Measurements from ENCODE around the gene STK38.

STK38 gene

GRCh38 chr6:36523451-36523850 lies 23.8 kb downstream of the STK38 start:
- no peak for DNase-seq (ENCODE audit: low read depth in 2 of 2)

GRCh38 chr6:36519352-36519751 lies 27.9 kb downstream of the STK38 start:
- DNase-seq (ENCODE audit: low read depth in 2 of 2) = no peak

DNA sequence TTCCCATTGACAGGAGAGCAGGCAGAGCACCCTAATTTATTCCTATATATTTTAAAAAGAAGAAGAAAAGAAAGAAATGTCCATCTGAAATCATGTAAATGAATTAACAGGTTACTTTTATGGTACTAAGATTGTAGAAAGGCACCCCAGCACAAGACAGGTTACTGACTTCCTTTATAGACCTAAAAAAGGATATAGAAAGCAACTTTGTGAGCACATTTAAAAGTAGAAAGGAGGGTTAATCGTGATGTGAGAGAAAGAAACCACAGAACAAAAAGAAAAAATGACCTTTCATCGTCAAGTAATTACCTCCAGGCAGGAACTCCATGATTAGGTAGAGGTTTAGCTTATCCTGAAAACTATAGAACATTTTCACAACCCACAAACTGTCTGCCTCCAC lies 29.9 kb downstream of the STK38 start:
- no peak for DNase-seq (ENCODE audit: low read depth in 2 of 2)

- DNase-seq (ENCODE audit: low read depth in 2 of 2) = no peak
These were observed 30.3 kb downstream of the STK38 start for GRCh38 chr6:36516988-36517387.

DNA sequence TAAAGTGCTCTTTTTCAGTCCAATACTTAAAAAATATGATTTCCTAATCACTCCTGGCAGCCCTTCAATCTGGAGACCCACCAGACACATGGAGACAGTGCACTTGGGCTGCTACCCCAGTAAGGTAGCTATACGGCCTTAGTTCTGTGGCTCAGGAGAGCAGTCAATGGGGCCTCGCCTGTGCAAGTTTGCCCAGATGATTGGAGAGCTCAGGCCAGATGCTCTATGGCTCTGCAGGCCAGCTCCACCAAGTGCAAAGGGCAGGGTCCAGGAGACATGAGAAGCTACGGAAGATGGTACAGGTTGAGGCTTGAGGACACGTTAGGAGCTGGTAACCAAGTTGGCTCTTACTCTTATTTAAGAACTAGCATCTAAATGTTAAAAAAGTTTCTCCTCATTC lies 30.7 kb downstream of the STK38 start:
- no peak for DNase-seq (ENCODE audit: low read depth in 2 of 2)

DNA sequence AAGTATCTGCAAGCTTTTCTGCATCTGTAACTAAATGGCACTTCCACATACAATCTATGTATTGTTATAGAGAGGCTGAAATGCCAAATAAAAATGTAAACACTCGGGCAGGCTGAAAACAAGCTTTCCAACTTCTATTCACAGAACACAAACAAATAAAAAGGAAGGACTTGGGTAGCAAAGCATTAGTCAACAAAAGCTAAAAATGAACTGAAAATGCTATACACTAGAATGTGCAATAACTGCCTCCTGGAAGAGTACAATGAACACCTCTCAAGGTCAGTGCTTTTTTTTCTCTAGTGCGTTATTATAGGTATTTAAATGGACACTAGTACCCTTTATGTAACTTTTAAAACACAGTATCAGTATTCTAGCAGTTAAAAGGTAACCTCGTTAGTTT lies 31.4 kb downstream of the STK38 start:
- DNase-seq (ENCODE audit: low read depth in 2 of 2) = no peak

DNA sequence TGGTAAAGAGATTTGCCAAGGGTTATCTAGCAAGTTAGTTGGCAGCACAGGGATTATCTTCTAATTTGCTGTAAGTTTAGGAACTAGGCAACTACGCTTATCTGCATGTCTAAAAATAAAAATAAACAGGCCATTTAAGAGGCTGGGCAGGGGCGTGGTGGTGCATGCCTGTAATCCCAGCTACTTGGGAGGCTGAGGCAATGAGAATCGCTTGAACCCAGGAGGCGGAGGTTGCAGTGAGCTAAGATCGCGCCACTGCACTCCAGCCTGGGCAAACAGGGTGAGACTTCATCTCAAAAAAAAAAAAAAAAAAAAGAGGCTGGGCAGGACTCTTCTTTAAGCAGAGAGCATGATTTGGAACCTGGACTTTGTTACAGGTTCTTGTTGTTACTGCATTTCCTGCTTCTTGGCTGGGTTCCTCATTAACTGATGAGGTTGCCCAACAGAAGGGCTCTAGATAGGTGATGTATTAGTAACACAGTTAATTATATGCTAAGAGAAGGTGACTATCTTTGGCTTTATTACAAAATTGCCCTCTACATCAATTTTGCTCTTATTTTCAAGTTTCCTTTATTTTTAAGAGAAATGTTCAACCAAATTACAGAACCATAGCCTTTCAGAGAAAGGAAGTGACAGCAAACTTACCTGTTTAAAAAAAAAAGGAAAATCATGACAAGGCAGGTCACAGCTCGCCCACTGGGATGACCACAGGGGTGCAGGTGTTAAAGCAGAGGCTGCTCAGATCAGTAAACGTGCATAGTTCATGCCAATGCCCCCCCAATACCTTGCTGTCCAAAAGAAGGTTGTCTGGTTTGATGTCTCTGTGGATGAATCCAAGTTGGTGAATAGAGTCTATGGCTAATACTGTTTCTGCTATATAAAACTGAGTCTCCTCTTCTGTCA lies 32.5 kb downstream of the STK38 start:
- DNase-seq (ENCODE audit: low read depth in 2 of 2) = no peak

DNA sequence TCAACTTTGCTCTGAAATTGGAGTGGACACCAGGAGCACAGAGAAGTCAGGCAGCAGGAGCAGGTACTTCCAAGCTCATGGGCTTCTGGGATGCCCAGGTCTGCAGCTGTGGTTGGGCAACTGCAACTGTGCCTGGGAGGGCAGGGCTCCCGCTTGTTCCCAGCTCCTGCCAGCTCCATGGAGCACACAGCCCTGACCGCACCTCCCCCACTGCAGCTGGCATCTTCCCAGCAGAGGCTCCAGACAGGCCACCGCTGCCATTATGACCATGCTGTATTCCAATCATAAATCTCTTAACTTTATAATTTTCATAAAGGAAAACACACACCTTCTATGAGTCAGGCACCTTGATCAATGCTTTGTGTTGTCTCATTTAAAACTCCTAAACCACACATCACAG lies 36.9 kb downstream of the STK38 start:
- no peak for DNase-seq (ENCODE audit: low read depth in 2 of 2)

GRCh38 chr6:36508532-36508931 lies 38.7 kb downstream of the STK38 start:
- no peak for DNase-seq (ENCODE audit: low read depth in 2 of 2)

DNA sequence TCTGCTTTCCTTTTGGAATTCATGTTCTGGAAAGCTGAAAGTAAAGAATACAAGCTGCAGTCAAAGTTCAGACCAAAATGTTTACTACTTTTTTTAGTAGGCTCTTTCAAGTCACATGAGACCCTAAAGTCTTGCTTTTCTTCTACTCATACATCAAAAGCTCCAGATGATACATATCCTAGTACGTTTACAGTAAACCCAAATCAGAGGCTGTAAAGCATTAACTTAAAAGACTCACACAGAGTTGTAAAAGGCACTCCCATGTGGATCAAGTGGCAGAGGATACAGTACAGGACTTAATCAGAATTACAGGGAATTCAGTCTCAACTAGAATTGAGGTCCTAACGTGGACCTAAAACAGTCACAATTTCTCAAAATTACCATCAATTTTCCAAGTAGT lies 40.7 kb downstream of the STK38 start:
- DNase-seq (ENCODE audit: low read depth in 2 of 2) = no peak

GRCh38 chr6:36505744-36506534 lies 41.3 kb downstream of the STK38 start:
- DNase-seq (ENCODE audit: low read depth in 2 of 2) = no peak

- DNase-seq (ENCODE audit: low read depth in 2 of 2) = no peak
These were observed 42.3 kb downstream of the STK38 start for GRCh38 chr6:36504982-36505381.

GRCh38 chr6:36504181-36504580 lies 43.1 kb downstream of the STK38 start:
- no peak for DNase-seq (ENCODE audit: low read depth in 2 of 2)

DNA sequence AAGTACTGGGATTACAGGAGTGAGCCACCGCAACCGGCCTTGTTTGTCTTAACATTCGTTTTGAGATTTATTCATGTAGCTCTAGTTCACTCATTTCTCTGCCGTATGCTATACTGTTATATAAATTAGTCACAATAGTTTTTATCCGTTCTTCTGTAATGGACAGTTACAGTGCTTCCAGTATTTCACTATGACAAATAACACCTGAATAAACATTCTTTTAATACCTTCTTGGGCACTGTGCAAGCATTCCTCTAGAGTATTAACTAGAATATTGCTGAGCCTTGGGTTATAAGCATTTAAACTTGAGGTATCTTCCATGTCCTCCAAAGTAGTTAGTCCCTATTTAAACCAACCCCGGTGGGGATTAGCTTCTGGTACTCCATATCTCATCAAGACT lies 45.6 kb downstream of the STK38 start:
- no peak for DNase-seq (ENCODE audit: low read depth in 2 of 2)

DNA sequence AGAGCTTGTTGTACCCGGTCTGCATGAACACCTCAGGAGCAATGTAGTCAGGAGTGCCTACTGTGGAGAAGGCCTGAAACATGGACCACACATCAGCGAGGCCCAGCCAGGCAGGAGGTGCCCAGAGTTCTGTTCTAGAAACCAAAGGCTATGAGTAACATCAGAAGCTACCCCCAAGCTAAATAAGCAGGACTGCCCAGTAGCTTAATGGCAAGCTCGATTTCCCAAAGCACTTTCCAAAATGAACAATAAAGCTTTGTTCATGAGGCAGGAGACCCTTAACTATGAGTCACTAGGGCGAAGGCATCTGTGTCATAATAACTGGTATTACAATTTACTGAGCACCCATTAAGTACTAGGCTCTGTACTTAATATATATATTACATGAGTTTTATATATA lies 47.4 kb downstream of the STK38 start:
- DNase-seq (ENCODE audit: low read depth in 2 of 2) = no peak

GRCh38 chr6:36495086-36495485 lies 52.2 kb downstream of the STK38 start:
- no peak for DNase-seq (ENCODE audit: low read depth in 2 of 2)

GRCh38 chr6:36493859-36494258 lies 53.4 kb downstream of the STK38 start:
- DNase-seq (ENCODE audit: low read depth in 2 of 2) = no peak

- no peak for DNase-seq (ENCODE audit: low read depth in 2 of 2)
These were observed 54.0 kb downstream of the STK38 start for GRCh38 chr6:36493319-36493718.

GRCh38 chr6:36492621-36493020 lies 54.7 kb downstream of the STK38 start:
- no peak for DNase-seq (ENCODE audit: low read depth in 2 of 2)

DNA sequence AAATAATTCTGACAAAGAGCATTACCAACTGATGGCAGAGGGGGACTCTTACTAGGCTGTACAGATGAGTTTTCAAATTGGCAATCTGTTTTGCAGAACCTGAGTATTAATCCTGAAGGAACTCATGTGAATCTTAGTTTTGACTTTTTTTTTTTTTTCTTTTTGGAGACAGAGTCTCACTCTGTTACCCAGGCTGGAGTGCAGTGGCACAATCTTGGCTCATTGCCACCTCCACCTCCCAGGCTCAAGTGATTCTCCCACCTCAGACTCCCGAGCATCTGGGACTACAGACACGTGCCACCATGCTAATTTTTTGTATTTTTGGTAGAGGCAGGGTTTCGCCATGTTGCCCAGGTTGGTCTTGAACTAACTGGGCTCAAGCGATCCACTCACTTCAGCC lies 55.2 kb downstream of the STK38 start:
- DNase-seq (ENCODE audit: low read depth in 2 of 2) = no peak

DNA sequence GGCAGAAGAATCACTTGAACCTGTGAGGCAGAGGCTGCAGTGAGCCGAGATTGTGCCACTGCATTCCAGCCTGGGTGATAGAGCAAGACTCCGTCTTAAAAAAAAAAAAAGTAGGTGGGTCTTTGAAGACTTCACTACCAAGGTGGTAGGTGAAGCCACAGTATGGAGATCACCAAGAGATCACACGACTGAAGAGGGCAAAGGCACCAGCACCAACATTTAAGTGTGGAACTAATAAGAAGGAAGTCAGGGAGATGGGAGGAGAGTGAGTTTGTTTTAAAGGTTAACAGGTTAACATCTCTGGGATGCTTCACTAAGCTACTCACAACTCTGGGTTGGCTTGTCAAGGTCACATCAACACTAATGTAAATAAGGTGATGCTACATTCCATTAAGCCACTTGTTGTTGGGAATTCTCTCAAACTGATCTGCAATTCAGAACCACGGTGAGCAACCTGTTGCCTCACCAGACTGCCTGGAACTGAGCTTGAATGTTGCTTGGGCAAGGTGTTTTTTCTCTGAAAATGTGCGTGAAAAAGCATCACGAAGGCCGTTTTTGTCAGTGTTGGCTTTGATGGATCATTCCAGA lies 55.8 kb downstream of the STK38 start:
- DNase-seq (ENCODE audit: low read depth in 2 of 2) = no peak

DNA sequence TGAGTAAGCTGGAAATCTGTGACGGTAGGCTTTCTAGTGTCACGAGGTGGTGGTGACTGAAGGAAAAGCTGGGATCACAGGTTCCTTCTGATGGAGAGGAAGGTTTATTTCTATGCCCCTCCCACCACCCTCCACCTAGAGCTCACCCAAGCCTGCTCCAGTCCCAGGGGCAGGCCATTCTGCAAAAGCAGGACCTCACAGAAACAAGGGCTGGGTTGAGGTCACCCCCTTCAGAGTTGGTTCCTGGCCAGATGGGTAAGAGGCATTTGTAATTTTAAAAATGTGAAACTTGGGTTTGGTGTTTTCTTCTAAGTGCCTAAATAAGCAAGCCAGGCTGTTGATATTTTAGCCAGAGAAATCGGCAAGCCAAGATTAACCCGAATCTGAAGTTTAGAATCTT lies 57.9 kb downstream of the STK38 start:
- no peak for DNase-seq (ENCODE audit: low read depth in 2 of 2)

DNA sequence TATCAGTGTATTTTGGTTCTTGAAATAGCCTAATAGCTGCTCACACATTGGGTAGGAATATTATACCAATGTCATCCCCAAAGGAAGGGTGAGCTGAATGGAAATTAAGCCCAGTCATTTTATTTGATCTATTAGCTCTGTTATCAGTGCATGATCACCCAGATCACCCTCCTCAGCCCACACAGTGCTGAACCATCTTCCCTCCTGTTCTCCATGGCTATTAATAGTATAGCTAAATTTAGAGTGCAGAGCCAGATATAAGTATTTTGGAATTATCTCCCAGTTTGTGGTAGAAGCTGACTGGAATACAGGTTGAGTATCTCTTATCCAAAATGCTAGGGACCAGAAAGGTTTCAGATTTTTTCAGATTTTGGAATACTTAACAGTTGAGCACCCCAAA lies 59.1 kb downstream of the STK38 start:
- DNase-seq (ENCODE audit: low read depth in 2 of 2) = no peak

Measured in stimulated activated CD8-positive, alpha-beta memory T cell treated with anti-CD3 and anti-CD28 coated beads, Interleukin-7, amount 100 ng/mL, for 4 hours (primary cell).